ENCODE data around the gene TRNP1. TPM values are rescaled to one million over a fixed set of nuclear protein-coding genes. Genes with fewer than 3 reads are reported as not detected.
A peak's percentile ranks its signal among the peaks of the same experiment; 100 is the strongest.

The TRNP1 gene
- total RNA-seq, 1 donor from 2014 or later: 37.6 TPM

DNA sequence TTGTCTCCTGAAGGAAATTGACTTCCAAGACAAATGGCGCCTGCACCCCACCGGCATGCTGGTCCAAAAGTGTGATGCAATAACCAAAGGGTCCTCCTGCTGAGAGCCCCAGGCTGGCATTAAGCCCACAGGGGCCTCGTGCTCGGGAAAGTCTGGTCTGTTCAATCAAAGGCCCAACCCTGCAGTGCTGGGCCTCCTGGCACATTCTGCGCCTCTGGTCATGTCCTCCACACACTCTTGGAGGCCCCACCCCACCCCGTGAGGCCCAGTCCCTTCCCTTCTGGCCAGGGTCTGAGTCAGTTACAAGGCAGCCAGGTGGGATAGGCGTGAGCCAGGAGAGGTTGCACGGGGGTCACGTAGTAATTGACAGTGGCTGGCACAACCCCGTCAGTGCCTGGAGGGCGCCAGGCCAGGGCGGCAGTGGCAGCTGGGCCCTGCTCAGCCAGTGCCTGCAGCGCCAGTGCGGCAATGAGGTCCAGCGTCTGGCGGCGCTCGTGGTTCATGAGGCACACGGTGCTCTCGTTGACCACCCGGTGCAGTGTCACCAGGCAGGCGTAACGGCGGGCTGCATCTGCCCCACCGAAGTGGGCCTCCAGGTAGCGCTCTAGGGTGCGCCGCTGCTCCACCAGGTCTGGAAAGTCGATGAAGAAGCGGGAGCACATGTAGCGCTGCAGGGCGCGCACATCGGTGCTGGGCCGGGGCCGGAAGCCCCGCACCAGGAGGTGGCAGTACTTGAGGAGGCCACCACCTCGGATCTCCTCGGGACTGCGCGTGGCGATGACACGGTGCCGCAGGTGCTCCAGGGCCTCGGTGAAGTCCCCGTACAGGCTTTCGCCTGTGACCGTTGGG, 12.4 kb downstream of the TRNP1 start:
- H3K27ac ChIP-seq: peak overlapping the region; percentile 63 to 91
- DNase-seq (ENCODE audit: low spot score in 2 of 2): no peak
- intact Hi-C loops (cut with DNase I): no loop called here
- H3K36me3 ChIP-seq: peaks cover 29% of the 10 kb centered on the region in 2 donors
- no peaks in the 10 kb centered on the region for H3K9me3 ChIP-seq
- peaks cover 37 to 55% of the 10 kb centered on the region in 2 donors for H3K4me1 ChIP-seq
- H3K4me3 ChIP-seq: no peak overlapping the region
- H3K27me3 ChIP-seq: no peaks in the 10 kb centered on the region
- TF ChIP-seq, protein P1, sequence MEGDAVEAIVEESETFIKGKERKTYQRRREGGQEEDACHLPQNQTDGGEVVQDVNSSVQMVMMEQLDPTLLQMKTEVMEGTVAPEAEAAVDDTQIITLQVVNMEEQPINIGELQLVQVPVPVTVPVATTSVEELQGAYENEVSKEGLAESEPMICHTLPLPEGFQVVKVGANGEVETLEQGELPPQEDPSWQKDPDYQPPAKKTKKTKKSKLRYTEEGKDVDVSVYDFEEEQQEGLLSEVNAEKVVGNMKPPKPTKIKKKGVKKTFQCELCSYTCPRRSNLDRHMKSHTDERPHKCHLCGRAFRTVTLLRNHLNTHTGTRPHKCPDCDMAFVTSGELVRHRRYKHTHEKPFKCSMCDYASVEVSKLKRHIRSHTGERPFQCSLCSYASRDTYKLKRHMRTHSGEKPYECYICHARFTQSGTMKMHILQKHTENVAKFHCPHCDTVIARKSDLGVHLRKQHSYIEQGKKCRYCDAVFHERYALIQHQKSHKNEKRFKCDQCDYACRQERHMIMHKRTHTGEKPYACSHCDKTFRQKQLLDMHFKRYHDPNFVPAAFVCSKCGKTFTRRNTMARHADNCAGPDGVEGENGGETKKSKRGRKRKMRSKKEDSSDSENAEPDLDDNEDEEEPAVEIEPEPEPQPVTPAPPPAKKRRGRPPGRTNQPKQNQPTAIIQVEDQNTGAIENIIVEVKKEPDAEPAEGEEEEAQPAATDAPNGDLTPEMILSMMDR (IDR thresholded peaks at IDR 0.05): no peak

DNA sequence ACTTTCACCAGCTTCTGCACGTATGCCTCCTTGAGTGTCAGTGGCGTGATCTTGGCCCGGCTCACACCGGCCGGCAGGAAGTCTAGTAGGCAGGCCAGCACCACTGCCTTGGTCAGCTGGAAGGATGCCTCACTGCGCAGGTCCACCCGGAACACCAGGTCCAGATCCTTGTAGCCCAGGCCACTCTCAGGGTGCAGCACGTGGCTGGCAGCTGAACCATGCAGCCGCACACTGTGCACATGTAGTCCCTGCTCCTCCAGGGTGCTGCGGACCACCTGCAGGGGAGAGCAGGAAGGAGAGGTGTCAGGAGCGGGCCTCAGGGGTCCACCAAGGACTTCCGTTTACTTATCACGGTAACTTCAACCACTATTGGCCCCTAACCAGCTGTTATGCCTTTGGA, 13.2 kb downstream of the TRNP1 start:
- Histone ChIP-seq H3K27me3 (no peaks in the 10 kb centered on the region), H3K9me3 (no peaks in the 10 kb centered on the region), H3K27ac (no peak overlapping the region), H3K4me1 (peaks cover 29 to 47% of the 10 kb centered on the region in 2 donors), H3K4me3 (no peak overlapping the region), H3K36me3 (peaks cover 29% of the 10 kb centered on the region in 2 donors)
- intact Hi-C loops (cut with DNase I): no loop called here
- DNase-seq (ENCODE audit: low spot score in 2 of 2): no peak
- TF ChIP-seq, protein P1 (IDR thresholded peaks at IDR 0.05): no peak

DNA sequence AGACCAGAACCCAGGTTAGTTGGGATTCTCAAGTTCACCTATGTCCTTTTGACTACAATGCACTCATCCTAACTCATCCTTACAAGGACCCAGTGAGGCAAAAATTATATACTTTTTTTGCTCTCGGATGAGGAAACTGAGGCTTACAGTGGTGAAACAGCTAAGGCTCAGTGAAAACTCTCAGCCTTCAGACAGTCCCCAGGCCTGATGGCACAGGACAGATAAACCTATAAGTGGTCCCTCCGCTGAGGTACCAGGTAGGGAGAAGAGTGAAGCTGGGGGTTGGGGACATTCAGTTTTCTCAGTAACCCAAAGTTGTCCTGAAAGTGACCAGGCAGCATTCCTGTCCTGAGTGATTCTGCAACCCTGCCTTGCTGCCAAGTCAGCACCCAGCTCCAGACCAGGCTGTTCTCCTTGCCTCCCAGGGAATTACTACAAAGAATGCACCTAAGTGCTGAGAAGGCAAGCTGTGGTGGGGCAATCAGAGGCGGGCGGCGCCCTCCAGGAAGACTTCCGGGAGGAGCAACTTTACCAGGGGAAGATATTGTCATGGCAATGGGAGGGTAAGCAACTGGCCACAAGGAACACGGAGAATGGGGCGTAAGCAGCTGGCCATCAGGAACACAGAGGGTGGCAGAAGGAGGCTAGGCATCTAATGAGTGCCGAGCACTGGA, 14.6 kb downstream of the TRNP1 start:
- H3K9me3 ChIP-seq: no peaks in the 10 kb centered on the region
- DNase-seq (ENCODE audit: low spot score in 2 of 2): no peak
- peak overlapping the region in 1 of 2 donors; percentile 42 for H3K4me3 ChIP-seq
- intact Hi-C loops (cut with DNase I): no loop called here
- TF ChIP-seq, protein P1 (IDR thresholded peaks at IDR 0.05): no peak
- H3K27me3 ChIP-seq: no peaks in the 10 kb centered on the region
- H3K36me3 ChIP-seq: peaks cover 29% of the 10 kb centered on the region in 2 donors
- peak overlapping the region; percentile 28 to 94 for H3K27ac ChIP-seq
- peaks cover 28 to 42% of the 10 kb centered on the region in 2 donors for H3K4me1 ChIP-seq

DNA sequence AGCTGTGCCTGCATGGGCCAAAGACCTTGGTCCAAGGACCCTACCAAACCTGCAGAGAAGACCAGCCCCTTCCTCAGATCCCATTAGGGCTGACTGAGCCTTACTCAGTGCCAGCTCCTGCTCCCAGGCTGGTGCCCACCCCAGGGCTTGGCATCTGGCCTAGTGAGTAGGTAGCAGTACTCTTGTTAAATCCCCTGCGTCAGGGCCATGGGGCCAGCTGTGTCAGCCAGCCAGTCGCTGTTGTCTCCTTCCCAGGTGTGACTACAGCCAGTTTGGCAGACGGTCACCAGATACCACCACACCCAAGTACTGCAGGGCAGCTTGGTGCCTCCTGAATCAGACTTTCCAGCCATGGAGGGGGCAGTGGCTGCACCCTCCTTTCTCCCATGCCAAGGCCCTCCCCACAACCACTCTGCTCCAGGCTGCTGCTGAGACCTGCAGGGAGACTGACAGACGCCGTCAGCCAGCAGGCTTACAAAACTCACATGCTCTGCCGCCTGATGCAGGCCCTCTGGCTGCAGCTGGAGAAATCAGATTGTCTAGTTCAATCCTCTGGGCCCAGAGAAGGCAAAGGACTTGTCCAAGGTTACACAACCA, 16.2 kb downstream of the TRNP1 start:
- intact Hi-C loops (cut with DNase I): no loop called here
- TF ChIP-seq, protein P1 (IDR thresholded peaks at IDR 0.05): no peak
- peak overlapping the region; percentile 83 to 94 for H3K27ac ChIP-seq
- H3K9me3 ChIP-seq: no peaks in the 10 kb centered on the region
- peaks cover 25 to 39% of the 10 kb centered on the region in 2 donors for H3K4me1 ChIP-seq
- H3K36me3 ChIP-seq: peaks cover 18 to 20% of the 10 kb centered on the region in 2 donors
- no peaks in the 10 kb centered on the region for H3K27me3 ChIP-seq
- H3K4me3 ChIP-seq: peak overlapping the region; percentile 72 to 76
- peak; percentile 52 to 79 for DNase-seq (ENCODE audit: low spot score in 2 of 2)

DNA sequence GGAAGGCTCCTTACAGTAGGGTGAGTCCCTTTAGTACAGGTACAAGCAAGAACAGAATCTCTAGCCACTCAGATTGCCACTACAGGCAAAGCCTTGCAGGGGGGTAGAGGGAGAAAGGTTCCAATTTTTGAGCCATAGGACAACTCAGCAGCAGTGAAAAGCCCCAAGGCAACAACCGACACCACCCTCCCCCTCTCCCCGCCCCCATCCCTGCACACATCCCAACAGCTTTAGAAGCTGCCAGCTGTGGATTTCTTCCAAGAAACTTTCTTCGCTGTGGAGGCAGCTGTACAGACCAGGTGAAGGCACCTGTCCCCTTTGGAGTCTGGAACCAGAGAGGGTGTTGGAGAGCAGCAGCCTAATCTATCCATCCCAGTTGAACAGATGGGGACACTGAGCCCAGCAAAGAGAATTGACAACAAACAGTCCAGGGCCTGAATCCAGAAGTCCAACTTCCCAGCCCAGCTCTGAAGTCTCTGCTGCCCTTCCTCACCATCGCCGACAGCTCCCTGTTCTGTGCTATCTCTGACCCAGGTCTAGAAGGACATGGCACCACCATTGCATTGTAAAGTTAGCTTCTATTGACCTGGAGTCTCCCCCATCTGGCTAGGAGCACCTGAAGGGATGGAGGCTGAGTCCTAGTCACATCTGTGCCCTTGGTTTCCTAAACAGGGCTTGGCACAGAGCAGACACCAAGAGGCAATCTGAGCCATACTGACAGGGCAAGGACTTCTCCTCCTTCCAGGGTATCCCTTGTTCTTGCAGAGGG, 16.9 kb downstream of the TRNP1 start:
- Histone ChIP-seq H3K36me3 (peaks cover 11 to 13% of the 10 kb centered on the region in 2 donors), H3K27ac (peak overlapping the region; percentile 83 to 94), H3K4me1 (peaks cover 18 to 32% of the 10 kb centered on the region in 2 donors), H3K9me3 (no peaks in the 10 kb centered on the region), H3K4me3 (peak overlapping the region; percentile 72 to 76), H3K27me3 (no peaks in the 10 kb centered on the region)
- no peak for DNase-seq (ENCODE audit: low spot score in 2 of 2)
- TF ChIP-seq, protein P1 (IDR thresholded peaks at IDR 0.05): no peak
- intact Hi-C loops (cut with DNase I): no loop called here

All from ascending aorta (tissue), 2 donors.